Limb (tissue), 2 donors: ENCODE results near the gene PTGDS.

Experiments used
- DNase-seq, 2 donors: peaks; one replicate each; pipeline ENCODE4 v3.0.0-alpha.2; 2016; ENCODE audit errors: extremely low spot score in 2 of 2

The PTGDS gene

DNA sequence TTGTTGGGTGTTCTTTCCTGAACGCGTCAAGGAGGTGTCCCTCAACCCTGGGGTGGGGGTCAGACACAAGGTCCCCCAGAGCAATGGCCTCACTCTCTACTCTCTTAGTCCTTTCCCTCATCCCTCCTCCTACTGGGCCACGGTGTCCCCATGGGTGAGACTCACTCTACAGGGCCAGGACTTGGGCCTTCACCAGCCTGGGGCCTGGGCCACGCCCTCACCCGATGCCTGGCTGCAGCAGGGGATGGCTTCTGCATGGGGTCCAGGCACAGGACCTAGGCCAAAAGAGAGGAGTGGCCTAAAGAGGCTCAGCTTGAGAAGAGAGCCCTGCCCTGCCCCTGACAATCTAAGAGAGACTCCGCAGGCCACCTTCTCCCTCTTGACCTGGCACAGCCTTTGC, 19.4 kb upstream of the PTGDS start:
- no peak for DNase-seq

DNA sequence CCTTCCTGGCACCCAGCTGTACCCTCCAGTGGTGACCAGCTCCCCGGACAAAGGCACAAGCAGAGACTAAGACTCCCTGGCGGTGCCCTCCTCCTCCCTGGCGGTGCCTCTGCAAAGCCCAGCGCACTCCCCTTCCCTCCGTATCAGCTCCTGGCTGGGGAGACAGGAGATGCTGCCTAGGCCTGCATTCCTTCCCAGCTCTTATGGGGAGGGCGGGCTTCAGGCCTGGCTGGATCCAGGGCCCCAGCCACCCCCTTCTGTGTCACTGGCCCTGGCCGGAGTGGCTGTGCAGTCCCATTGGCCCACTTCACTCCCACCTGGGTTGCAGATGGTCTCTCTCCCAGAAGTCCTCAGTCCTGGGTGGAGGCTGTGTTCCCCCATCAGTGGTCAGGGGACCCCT, 18.8 kb upstream of the PTGDS start:
- DNase-seq, result no peak

DNA sequence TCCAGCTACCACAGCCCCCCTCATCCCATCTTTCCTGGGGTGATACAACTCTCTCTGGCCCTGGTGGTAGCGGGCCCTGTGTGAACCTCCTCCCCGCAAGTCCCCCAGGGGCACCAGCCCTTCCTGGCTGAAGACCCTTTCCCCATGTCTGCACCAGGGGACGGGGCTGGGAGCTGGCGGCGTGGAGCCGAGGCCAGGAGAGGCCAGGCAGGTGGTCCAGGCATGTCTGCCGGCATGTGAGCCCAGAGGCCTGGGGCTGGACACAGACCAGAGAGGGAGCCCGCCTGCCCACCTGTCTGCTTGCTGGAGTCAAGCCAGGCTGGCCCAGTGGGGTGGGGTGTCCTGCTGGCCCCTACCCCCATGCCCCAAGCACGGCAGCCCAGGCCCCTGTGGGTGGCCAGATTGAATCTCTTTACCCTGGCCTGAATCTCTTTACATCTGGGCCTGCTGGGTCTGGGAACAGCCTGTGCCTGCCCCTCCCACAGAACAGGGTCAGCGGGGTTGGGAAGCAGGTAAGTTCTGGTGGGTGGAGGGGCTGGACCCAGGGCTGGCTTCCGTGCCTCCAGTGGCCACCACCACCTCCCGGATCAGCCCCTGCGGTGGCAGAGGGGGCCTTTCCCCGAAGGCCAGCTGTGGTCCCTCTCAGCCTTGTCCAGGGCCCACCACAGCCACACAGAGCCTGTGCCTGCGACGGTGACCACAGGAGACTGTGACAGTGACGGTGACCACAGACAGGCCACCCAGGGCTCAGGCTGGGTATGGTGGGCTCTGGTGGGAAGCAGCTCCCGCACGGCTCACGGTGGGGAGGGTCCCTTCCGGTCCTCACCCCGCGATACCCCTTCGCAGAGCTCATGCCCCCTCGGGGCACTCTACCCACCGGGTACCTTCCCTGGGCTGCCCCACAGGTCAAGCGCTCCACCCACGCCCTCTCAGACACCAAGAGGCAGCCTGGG, 18.1 kb upstream of the PTGDS start:
- no peak for DNase-seq

DNA sequence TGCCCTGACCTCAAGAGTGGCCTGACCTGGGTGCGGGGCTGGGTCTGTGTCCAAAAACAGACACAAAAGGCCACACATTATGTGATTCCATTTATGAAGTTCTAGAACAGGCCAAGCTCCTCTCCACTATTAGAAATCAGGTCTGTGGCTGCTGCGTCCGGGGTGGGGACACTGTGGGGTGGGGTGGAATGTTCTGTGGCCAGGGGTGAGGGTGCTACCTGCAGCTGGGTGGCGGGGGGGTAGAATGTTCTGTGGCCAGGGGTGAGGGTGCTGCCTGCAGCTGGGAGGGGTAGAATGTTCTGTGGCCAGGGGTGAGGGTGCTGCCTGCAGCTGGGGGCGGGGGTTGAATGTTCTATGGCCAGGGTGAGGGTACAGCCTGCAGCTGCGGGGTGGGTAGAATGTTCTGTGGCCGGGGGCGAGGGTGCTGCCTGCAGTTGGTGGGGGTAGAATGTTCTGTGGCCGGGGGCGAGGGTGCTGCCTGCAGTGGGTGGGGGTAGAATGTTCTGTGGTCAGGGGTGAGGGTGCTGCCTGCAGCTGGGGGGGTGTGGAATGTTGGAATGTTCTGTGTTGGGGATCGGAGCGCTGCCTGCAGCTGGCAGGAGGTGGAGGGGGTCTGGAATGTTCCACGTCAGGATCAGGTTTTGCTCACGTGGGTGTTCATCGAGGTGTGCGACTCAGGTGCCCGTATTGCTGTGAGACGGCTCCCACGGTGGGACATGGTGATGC, 16.9 kb upstream of the PTGDS start:
- DNase-seq, result no peak

DNA sequence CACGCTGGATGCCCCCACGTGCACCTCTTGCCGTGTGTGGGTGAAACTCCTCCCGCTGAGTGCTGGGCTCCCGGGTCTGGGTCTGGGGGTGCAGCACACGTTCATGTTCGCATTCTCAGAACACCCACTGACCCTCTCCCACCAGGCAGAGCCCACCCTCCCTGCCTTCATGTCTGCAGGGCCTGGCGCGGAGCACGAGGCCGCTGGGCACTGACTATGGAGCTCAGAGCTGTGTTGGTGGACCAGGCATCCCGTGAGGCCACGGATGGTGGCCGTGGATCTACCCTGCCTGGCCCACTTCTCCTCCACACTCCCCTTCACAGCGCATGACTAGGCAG, 16.4 kb upstream of the PTGDS start:
- no peak for DNase-seq

DNA sequence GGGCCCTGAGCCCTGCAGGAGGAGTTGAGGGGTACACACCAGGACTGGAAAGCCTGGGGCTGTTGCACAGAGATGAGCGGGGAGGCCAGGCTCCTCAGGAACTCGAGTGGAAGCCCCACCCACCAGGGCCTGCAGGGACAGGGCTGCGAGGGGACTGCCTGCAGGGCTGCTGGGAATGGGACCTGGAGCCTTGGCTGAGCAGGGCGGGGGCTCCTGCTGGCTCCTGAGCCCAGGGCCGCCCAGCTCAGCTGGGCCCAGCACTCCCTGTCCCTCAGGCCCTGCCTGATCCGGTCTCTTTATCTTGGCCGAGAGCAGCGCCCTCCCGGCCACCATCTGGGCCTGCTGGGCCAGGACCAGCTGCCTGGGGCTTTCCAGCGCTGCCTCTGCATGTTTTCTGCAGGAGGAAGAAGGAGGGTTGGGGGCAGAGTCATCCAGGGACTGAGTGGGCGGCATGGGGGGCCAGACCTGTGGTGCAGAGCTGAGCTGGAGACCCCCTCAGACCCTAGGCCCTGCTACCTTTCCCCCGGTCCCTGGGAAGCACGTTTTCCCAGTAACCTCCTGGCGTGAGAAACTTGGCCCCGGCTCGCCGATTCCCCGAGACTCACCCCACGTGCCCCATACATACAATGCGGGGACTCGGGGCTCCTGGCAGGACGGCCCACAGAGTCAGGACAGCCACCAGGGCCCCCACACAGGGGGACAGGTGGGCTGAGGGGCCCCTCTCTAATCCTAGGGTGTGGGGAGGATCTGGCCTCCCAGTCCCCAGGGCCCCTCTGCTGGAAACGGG, 15.8 kb upstream of the PTGDS start:
- no peak for DNase-seq

DNA sequence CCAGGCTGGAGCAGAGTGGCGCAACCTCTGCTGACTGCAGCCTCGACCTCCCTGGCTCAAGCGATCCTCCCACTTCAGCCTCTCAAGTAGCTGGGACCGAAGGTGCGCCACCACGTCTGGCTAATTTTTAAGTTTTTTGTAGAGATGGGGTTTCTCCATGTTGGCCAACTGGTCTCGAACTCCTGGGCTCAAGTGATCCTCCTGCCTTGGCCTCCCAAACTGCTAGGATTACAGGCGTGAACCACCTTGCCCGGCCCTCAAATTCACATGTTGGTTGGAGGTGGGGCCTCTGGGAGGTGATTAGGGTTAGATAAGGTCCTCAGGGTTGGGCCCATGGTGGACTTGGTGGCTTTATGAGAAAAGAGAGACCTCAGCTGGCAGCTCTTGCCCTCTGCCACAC, 15.1 kb upstream of the PTGDS start:
- no peak for DNase-seq

DNA sequence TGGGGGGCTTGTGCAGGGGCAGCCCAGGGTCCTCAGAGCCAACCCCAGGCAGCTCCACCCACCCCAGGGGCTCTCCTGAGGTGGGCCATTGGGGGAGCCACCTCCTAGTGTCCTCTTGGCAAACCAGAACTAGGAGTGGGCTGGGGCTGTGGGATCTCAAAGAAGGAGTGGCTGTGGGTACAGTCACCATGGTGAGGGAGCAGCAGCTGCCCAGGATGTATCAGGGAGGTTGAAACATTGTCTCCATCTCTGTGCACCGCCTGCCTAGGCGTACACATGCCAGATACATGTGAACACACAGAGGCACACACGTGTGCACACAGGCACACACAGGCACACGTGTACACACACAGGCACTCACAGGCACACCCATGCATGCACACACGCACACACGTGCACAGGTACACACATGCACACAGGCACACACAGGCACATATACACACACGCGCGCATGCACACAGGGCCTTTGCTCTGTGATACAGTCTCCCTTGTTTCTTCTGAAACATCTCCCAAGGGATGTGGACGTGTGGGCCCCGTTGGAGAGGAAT, 14.5 kb upstream of the PTGDS start:
- no peak for DNase-seq

DNA sequence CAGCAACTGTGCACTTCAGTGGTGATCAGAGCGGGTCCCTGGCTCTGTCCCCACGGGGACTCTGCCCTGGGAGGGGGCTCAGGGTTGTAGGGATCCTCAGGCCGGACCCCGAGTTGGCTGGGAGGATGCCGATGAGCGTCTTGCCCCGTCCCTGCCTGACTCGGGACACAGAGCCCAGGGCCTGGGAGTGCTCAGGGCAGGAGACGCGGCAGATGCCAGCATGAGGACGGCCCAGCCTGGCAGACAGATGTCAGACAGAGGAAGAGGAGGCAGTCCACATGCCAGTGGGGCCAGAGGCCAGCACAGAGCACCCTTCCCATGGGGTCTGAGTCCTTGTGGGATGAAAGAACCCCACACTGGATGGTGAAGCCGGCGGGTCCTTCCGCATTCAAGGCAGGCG, 14.0 kb upstream of the PTGDS start:
- no peak for DNase-seq

DNA sequence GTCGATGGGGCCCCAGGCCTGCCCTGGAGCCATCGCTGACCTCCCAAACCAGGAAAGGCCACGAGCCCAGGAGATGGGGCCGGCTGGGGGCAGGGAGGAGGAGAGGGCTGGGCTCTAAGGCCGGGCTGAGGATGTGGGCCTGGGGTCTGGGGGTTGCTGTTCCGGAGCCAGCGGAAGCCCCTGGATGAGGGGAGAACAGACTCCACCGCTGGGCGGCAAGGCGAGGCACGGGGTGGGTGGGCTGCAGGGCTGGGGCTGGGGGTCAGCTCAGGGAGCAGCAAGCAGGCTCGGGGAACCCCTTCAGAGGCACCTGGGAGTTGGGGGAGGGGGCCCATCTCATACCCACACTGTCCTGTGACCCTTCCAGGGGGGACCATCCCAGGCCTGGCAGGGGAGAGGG, 13.6 kb upstream of the PTGDS start:
- DNase-seq, result no peak

DNA sequence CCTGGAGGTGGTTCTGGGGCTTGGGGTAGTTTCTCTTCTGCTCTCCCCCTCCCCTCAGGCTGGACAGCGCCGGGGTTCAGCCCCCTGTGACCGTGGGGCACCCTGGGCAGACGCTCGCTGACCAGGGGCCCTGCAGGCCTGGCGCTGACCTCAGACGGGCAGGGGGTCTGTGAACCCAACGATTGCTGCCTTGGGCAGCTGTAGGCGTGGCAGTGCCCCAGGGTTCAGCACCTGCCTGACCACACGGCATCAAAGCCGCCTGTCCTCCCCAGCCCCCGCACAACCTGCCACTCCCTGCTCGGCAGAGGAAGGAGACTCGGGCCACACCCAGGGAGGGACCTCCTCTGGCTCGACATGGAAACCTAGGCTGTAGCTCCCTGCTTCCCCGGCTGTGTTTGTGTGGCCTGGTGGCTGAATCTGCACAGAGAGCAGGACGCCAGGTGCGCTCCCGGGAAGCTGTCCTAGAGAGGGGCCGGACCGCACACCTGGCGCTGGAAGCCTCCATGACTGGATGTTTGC, 13.1 kb upstream of the PTGDS start:
- no peak for DNase-seq

DNA sequence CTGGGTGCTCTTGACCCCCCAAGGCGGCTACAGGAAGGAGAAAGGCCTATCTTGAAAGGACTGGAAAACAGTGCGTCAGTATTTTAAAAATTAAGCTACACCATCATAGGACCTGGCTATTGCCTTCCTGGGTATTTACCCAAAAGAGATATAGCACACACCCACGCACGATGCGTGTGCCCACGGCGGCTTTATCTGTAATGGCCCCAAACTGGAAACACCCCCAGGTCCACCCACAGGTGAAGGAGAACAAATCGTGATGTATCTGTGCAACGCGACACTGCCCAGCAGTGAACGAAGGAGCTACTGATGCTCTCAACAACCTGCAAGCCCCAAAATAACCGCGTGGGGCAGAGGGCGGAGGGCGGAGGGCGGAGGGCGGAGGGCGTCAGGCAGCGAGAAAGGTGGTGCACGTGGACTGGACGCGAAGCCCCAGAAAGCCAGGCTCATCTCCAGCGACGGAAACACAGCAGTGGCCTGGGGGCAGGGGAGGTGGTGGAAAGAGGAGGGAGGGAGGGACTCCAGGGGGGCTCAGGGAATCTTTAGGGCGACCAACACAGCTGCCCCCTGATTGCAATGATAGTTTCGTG, 12.4 kb upstream of the PTGDS start:
- no peak for DNase-seq

DNA sequence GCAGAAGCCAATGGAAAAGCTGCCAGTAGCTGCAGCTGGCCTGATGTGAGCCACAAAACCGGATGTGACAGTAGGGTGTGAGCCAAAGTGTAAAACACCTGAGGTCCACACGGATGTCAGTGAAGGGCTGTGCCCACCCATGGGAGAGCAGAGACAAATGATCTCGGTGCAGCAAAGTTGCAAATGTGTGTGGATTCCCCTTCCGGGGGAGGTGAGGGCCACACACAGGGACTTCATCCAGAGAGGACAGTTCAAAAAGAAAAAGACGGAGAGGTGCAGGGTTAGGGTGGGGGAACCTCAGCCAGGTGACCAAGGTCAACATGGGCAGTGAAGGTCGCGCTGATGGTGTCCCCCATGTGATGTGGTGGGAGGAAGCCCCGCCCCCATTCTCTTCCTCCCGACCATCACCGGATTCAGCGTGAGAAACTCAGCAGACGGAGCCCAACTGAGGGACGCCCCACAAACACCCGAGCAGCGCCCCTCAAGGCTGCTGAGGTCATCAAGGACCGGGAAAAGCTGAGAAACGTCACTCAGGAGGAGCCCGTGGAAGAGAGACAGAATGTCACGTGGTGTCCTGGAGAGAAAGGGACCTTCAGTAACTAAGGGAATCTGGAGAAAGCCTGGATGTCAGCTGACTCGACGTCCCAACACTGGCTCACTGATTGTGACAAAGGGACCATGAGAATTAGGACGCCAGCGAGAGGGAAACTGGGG, 11.4 kb upstream of the PTGDS start:
- DNase-seq, result no peak

DNA sequence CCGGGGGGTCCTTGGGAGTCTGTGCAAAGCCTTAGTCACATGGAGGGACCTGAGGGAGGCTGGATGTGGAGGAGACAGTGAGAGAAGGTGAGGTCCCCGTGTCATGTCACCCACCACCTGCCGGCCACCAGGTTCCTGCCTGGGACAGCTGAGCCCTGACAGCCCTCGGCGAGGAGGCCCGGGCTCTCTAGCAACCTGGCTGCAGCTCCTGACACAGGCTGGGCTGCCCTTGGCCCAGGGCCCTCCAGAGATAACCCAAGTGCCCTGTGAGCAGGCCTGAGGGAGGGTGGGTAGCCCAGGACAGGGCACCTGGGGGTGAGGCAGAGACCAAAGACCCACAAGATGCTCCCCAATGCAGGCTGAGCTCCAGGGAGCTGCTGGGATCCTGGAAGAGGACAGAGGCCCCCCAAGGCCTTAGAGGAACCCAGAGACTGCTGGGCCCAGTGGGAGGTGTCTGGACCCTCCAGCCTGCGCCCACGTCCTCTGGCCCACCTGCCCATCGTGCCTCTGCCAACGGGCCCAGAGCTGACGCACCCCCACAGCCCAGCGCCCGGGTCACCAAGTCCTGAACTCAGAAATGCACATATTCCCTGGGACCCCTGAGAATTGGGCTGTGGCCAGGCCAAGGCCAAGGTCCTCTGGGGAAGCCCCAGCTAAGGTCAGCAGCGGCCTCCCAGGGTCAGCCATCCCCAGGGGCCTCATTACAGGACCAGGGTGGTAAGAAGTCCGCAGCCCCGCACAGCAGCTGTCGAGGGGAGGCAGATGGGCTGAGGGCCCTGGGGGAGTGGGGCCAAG, 8.8 kb upstream of the PTGDS start:
- no peak for DNase-seq

DNA sequence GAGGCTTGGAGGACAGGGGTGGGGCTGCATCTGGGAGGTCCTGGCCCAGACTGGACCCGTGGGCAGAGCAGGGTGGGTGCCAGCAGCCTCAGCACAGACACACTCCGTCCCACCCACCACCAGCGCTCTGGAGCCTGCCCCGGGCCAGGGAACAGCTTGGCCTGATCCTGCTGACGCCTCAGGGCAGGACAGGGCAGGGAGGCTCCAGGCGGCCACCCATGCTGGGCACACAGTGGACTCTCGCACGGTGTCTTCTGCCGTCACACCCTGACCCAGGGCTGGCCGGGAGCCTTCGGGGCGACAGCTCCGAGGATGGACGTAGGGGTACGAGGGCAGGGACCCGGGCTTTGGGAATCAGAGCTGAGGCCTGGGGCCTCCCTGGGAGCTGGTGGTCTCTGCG, 8.2 kb upstream of the PTGDS start:
- DNase-seq, result no peak

DNA sequence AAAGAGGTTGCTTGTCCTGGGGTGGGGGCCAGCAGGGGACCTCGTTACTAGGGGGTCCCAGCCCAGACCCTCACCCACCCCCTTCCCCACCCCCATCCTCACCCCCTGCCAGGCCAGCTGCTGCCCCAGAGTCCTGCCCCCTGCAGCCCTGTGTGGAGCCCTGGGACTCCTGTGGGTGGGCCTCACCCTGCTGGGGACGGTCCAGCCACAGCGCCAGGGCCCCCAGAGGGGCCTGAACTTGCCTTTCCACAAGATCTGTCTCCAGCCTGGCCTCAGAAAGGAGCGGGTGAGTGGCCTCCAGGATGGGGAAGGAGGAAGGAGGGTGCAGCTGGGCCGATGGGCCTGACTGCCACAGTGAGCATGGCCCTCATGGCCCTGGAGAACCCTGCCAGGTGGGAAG, 7.5 kb upstream of the PTGDS start:
- no peak for DNase-seq

DNA sequence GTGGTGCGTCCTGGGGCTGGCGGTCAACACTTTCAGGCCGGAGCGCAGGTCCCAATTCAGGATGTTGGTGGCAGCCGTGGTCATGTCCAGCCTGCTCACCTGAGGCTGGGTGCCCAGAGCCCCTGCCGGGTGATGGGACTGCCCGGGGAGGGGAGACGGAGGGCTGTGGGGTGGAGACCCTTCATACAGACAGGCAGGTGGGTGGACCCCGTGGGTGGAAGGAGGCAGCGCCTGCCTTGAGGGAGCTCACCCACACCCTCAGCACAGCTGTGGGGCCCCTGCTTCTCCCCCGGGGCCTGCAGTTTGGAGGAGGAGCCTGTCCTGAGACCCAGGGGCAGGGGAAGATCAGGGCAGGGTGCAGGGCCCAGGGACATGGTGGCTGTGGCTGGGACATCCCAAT, 6.9 kb upstream of the PTGDS start:
- no peak for DNase-seq

DNA sequence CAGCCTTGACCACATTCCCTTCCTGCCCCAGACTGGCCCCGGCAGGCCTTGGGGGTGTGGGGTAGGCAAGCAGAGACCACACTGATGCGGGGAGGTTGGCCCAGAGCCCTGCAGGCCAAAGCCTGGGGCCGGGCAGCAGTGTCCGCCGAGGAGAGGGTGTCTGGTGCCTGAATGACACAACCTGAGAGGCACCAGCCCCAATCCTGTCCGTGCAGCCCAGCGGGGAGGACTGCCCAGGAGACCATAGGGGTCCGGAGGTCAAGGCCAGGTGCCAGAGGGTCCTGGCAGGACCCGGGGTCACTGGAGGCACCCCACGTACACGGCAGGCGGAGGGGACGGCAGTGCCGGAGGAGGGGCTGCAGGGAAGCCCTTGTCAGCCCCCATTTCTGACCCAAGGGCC, 5.6 kb upstream of the PTGDS start:
- no peak for DNase-seq

DNA sequence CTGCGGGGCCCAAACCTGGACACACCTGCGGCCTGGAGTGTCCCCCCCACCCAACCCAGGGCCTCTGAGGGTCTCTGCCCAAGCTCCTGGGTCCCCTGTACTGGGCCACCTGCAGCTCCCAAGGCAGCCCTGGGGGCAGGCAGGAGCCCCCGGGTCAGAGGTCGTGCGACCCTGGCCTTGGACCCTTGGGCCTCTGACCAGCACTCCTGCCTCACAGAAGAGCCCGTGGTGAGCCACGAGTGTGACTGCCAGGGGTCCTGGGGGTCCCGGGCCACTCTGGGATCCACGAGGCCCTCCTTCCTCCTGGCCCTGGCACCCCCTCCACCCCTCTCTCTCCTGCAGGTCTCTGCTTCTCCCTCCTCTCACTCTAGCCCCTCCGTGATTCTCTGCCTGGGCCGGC, 5.0 kb upstream of the PTGDS start:
- no peak for DNase-seq

DNA sequence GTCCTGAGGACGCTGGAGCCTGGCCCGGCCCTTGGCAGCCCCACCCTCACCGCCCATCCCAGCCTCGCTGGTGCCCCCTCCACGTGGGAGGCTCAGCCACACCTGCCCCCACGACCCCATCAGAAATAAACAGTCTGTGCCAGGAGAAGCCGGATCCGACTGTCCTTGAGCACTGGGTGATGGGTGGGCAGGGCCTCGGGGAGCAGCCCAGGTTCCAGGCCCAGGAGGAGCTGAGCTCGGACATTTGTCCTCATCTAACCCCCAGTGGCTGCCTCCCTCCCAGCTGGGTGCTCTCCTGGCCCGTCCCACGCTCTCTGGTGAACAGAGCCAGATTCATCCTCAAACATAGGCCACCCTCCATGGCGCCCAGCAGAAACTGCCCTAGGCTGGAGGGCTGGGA, 4.6 kb upstream of the PTGDS start:
- DNase-seq, result no peak
